Muscle of back (tissue), 13 donors: ENCODE results near the gene SPG11. TPM values are rescaled to one million over a fixed set of nuclear protein-coding genes. Genes with fewer than 3 reads are reported as not detected.
A peak's percentile ranks its signal among the peaks of the same experiment; 100 is the strongest.
"Not testable (repeated sequence)": the region's sequence is repeated elsewhere in the genome, so short reads cannot be mapped to it uniquely, and the experiment has no call there.

ENCODE experiments used
- DNase-seq, 3 donors: peaks; one replicate each; pipeline versions ENCODE4 v3.0.0 to v3.0.0-alpha.2; 2013
- long read RNA-seq, 9 donors: transcript quantifications; one replicate each; lab custom pipeline, GENCODE V29; 2026
- polyA plus RNA-seq, 10 donors: library from polyadenylated mRNA; unstranded; fragments of 120-200 nt; gene quantifications; one replicate each; pipeline ENCODE4 v1.2.1, GENCODE V29; 2013; ENCODE audit not compliant: insufficient read length in 10 of 10

Gene SPG11, protein sequence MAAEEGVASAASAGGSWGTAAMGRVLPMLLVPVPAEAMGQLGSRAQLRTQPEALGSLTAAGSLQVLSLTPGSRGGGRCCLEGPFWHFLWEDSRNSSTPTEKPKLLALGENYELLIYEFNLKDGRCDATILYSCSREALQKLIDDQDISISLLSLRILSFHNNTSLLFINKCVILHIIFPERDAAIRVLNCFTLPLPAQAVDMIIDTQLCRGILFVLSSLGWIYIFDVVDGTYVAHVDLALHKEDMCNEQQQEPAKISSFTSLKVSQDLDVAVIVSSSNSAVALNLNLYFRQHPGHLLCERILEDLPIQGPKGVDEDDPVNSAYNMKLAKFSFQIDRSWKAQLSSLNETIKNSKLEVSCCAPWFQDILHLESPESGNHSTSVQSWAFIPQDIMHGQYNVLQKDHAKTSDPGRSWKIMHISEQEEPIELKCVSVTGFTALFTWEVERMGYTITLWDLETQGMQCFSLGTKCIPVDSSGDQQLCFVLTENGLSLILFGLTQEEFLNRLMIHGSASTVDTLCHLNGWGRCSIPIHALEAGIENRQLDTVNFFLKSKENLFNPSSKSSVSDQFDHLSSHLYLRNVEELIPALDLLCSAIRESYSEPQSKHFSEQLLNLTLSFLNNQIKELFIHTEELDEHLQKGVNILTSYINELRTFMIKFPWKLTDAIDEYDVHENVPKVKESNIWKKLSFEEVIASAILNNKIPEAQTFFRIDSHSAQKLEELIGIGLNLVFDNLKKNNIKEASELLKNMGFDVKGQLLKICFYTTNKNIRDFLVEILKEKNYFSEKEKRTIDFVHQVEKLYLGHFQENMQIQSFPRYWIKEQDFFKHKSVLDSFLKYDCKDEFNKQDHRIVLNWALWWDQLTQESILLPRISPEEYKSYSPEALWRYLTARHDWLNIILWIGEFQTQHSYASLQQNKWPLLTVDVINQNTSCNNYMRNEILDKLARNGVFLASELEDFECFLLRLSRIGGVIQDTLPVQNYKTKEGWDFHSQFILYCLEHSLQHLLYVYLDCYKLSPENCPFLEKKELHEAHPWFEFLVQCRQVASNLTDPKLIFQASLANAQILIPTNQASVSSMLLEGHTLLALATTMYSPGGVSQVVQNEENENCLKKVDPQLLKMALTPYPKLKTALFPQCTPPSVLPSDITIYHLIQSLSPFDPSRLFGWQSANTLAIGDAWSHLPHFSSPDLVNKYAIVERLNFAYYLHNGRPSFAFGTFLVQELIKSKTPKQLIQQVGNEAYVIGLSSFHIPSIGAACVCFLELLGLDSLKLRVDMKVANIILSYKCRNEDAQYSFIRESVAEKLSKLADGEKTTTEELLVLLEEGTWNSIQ (N-terminal part only)
- polyA plus RNA-seq = 10 to 100 TPM; 32.4 to 56.5 (median 38.3) TPM
- long read RNA-seq, donor 1, partial matches to known transcripts = 13 of 13 reads
- long read RNA-seq, donor 1, other reads (novel, unspliced or antisense) = 0 of 13 reads
- long read RNA-seq, donor 2 = 0 reads
- long read RNA-seq, donor 3 = 0 reads
- long read RNA-seq, donor 4 = 0 reads
- long read RNA-seq, donor 5 = 0 reads
- long read RNA-seq, donor 6, partial matches to known transcripts = 1,001 of 1,023 reads
- long read RNA-seq, donor 6, other reads (novel, unspliced or antisense) = 21 of 1,023 reads
- long read RNA-seq, donor 7 = 0 reads
- long read RNA-seq, donor 8, partial matches to known transcripts = 0 of 1 reads
- long read RNA-seq, donor 8, other reads (novel, unspliced or antisense) = 0 of 1 reads
- long read RNA-seq, donor 9 = 0 reads

DNA sequence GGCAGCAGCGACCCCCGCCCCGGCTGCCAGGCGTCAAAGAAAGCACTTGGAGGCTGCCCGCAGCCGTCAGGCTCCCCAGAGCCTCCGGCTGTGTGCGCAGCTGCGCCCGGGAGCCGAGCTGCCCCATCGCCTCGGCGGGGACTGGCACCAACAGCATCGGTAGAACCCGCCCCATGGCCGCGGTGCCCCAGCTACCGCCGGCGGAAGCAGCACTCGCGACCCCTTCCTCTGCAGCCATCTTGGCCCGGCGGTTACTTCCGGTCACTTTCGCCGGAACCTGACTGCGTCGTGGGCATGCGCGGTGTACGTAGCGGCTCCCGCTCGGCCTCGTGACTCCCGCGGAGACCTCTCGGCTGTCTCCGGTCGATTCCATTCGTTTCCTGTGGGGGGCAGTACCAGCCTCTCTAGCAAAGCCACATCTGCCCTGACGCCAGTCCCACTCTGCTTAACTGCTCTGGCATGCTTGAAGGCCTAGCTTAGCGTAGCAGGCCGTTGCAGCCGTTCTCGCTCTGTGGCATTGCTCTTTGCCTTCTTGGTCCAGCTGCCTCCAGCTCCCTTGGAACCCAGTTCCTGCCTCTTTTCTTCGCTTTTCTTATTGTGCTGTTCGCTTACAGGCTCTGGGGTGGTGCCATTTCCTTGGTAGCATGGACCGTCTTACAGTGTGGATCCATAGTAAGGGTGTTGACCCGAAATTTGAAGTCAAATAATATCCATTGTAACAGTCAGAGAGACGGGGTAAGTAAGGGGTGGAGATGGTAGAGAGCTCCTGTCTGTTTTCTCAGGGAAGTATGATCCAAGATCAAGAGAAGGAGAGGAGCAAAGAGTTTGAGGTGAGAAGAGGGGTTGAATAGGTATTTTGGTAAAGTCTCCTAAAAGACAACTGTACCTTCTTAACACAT, at the start of gene SPG11:
TSS of gene SPG11 (minus strand) at position 253 of the 899 bp plus-strand sequence. CDS start at position 238, 15 bp downstream.
- DNase-seq = peak; percentile 97 to 98 (median 97)

DNA sequence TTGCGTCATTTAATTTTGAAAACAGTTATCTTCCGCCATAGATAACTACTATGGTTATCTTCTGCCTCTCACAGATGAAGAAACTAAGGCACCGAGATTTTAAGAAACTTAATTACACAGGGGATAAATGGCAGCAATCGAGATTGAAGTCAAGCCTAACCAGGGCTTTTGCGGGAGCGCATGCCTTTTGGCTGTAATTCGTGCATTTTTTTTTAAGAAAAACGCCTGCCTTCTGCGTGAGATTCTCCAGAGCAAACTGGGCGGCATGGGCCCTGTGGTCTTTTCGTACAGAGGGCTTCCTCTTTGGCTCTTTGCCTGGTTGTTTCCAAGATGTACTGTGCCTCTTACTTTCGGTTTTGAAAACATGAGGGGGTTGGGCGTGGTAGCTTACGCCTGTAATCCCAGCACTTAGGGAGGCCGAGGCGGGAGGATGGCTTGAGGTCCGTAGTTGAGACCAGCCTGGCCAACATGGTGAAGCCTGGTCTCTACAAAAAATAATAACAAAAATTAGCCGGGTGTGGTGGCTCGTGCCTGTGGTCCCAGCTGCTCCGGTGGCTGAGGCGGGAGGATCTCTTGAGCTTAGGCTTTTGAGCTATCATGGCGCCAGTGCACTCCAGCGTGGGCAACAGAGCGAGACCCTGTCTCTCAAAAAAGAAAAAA, 49.0 kb upstream of the SPG11 start:
- peak; percentile 74 to 89 (median 83) for DNase-seq

DNA sequence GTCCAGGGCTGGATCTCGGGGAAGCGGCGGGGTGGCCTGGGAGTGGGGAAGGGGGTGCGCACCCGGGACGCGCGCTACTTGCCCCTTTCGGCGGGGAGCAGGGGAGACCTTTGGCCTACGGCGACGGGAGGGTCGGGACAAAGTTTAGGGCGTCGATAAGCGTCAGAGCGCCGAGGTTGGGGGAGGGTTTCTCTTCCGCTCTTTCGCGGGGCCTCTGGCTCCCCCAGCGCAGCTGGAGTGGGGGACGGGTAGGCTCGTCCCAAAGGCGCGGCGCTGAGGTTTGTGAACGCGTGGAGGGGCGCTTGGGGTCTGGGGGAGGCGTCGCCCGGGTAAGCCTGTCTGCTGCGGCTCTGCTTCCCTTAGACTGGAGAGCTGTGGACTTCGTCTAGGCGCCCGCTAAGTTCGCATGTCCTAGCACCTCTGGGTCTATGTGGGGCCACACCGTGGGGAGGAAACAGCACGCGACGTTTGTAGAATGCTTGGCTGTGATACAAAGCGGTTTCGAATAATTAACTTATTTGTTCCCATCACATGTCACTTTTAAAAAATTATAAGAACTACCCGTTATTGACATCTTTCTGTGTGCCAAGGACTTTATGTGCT, 48.4 kb upstream of the SPG11 start:
- DNase-seq = peak; percentile 48 to 92 (median 77)

DNA sequence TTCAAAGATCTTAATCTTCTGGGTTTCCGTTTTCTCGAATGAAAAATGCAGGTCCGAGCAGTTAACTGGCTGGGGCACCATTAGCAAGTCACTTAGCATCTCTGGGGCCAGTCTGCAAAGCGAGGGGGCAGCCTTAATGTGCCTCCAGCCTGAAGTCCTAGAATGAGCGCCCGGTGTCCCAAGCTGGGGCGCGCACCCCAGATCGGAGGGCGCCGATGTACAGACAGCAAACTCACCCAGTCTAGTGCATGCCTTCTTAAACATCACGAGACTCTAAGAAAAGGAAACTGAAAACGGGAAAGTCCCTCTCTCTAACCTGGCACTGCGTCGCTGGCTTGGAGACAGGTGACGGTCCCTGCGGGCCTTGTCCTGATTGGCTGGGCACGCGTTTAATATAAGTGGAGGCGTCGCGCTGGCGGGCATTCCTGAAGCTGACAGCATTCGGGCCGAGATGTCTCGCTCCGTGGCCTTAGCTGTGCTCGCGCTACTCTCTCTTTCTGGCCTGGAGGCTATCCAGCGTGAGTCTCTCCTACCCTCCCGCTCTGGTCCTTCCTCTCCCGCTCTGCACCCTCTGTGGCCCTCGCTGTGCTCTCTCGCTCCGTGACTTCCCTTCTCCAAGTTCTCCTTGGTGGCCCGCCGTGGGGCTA, 47.8 kb upstream of the SPG11 start, which contains the start of the genes B2M and PATL2:
TSS of gene B2M (plus strand) at position 422 of the 647 bp plus-strand sequence. CDS start at position 452, 30 bp downstream.
TSS of gene PATL2 (minus strand) at position 228 of the 647 bp plus-strand sequence. CDS start 34,833 bp downstream, outside the sequence.
- DNase-seq = peak; percentile 95 to 98 (median 95)

DNA sequence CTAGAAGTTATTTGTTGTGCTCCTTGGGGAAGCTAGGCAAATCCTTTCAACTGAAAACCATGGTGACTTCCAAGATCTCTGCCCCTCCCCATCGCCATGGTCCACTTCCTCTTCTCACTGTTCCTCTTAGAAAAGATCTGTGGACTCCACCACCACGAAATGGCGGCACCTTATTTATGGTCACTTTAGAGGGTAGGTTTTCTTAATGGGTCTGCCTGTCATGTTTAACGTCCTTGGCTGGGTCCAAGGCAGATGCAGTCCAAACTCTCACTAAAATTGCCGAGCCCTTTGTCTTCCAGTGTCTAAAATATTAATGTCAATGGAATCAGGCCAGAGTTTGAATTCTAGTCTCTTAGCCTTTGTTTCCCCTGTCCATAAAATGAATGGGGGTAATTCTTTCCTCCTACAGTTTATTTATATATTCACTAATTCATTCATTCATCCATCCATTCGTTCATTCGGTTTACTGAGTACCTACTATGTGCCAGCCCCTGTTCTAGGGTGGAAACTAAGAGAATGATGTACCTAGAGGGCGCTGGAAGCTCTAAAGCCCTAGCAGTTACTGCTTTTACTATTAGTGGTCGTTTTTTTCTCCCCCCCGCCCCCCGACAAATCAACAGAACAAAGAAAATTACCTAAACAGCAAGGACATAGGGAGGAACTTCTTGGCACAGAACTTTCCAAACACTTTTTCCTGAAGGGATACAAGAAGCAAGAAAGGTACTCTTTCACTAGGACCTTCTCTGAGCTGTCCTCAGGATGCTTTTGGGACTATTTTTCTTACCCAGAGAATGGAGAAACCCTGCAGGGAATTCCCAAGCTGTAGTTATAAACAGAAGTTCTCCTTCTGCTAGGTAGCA, 47.0 kb upstream of the SPG11 start:
- peak in 2 of 3 donors; percentile 46 to 51 for DNase-seq

DNA sequence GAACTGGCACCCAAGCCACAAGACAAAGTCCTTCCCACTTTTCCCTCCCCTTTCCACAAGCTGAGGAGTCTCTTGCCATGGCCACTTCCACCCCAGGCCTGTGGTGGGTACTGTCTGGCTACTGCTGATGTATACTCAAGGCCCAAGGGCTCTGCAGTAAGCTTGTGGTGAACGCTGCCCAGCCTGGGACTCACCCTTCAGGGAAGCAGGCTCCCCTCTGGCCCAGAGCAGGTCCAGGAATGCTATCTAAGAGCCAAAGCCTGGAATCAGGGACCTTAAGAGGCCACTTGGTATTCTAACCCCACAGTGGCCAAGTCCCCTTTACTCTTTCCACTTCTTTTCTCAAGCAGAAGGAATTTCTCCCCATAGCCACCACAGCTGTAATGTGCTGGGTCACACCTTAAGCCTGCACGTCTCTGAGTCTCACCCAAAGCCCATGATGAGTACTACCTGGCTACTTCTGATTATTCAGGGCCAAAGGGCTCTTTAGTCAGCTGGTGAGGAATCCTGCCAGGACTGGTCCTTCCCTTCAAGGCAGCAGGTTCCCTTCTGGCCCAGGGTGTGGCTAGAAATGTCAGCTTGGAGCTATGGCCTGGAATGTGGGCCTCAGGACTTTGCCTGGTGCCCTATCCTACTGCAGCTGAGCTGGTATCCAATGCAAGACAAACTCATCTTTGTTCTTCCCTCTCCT, 43.6 kb upstream of the SPG11 start:
- DNase-seq = no peak

DNA sequence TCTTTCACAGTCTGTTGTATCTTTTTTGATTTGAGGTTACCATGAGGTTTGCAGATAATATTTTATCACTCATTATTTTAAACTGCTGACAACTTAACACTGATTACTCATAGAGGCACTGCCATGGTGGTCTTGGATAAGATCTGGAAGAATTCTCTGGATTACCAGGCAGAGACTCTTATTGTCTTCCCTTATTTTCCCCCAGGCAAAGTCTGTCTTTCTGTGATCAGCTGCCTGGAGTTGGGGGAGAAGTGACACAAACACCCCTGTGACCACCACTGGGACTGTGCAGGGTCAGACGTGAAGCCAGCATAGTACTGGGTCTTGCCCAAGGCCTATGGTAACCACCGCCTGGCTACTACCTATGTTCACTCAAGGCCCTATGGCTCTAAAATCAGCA, 42.9 kb upstream of the SPG11 start:
- no peak for DNase-seq

DNA sequence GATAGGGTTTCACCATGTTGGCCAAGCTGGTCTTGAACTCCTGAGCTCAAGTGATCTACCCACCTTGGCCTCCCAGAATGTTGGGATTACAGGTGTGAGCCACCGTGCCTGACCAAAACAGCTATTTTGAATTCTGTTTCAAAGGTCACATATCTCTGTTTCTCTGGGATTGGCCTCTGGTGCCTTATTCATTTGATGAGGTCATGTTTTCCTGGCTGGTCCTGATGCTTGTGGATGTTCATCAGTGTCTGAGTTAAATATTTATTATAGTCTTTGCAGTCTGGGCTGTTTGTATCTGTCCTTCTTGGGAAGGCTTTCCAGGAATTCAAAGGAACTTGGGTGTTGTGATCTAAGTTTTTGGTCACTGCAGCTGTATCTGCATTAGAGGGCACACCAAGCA, 42.5 kb upstream of the SPG11 start:
- no peak for DNase-seq

DNA sequence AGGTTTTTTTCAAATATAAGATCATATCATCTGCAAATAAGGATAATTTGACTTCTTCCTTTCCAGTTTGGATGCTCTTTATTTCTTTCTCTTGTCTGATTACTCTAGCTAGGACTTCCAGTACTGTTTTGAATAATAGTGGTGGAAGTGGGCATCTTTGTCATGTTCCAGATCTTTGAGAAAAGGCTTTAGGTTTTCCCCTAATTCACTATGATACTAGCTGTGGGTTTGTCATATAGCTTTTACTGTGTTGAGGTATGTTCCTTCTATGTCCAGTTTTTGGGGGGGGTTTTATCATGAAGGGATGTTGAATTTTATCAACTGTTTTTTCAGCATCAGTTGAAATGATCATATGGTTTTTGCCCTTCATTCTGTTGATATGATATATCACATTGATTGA, 37.2 kb upstream of the SPG11 start:
- DNase-seq = not testable (repeated sequence)

DNA sequence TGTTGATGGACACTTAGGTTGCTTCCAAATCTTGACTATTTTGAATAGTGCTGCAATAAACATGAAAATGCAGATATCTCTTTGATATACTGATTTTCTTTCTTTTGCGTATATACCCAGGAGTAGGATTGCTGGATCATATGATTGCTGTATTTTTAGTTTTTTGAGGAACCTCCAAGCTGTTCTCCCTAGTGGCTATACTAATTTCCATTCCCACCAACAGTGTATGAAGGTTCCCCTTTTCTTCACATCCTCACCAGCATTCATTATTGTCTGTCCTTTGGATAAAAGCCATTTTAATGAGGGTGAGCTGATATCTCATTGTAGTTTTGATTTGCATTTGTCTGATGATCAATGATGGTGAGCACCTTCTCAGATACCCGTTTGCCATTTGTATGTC, 35.2 kb upstream of the SPG11 start:
- no peak for DNase-seq

DNA sequence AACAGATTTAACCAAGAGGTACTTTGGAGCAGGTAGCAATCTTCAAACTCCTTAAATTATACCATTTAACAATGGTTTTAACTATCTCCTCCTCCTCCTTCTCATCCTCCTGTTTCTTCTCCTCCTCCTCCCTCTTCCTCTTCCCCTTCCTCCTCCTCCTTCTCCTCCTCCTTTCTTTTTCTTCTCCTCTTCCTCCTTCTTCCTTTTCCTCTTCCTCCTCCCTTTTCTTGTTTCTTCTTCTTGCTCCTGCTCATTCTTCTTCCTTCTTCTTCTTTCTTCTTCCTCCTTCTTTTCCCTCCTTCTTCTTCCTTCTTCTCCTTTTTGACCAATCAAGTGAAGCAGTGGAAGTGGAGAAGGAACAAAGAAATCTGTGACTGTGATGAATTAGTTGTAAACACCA, 33.6 kb upstream of the SPG11 start:
- DNase-seq = no peak

DNA sequence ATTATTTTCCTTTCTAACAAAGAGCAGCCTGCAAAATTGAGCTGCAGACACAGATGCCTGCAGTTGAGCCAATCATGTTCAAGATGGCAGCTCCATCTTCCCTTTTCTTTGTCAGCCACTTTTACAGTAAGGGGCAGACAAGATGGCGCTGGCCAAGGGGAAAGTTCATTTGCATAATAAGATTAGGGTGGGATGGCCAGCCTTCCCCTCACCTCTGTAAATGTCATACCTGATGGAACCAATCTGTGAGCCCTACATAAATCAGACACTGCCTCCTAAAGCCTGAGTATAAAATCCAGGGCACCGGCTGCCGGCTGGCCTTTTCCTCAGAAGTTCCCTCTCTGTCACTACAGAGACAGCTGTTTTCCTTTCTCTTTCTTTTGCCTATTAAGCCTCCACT, 31.8 kb upstream of the SPG11 start:
- no peak for DNase-seq

DNA sequence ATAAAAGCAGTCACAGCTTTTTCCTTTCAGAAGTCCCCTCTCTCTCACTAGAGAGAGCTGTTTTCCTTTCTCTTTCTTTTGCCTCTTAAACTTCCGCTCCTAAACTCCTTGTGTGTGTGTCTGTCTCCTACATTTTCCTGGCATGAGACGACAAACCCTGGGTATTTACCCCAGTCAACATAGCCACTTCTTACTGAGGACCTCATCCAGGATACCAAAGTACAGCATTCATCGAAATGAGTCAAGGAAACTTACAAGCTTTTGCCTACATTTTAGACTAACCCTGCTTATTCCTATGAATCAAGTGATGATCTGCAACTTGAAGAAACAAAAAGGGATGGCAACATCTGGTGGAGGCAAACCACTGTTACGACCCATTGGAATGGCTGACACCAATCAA, 31.0 kb upstream of the SPG11 start:
- no peak for DNase-seq

DNA sequence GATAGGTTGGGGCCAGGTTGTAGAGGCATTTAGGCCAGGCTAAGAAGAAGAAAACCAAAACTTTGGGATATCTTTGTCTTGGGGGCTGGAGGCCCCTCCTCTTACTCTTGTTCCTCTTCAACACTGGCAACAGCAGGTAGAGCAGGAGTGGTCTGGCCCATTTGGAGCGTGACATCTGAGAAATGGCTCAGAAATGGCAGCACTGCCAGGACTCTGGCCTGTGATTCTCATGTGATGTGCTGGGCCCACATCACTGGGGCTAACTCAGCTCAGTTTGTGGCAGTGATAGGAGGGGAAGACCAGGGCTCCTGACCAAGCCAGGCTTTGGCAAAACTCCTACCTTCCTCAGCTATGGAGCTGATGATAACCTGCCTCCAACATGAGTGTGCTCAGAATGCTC, 29.2 kb upstream of the SPG11 start:
- no peak for DNase-seq

DNA sequence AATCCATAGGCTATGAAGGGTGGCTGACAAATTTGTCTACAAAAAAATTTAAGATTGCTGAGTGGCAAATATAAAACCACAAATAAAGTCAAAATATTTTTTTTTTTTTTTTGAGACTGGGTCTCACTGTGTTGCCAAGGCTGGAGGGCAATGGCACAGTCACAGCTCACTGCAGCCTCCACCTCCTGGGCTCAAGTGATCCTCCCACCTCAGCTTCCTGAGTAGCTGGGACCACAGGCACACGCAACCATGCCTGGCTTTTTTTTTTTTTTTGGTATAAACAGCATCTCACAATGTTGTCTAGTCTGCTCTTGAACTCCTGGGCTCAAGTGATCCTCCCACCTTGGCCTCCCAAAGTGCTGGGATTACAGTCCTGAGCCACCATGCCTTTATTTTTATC, 26.8 kb upstream of the SPG11 start:
- DNase-seq = not testable (repeated sequence)

DNA sequence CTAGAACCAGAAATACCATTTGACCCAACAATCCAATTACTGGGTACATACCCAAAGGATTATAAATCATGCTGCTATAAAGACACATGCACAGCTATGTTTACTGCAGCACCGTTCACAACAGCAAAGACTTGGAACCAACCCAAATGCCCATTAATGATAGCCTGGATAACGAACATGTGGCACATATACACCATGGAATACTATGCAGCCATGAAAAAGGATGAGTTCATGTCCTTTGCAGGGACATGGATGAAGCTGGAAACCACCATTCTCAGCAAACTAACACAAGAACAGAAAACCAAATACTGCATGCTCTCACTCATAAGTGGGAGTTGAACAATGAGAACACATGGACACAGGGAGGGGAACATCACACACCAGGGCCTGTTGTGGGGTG, 25.9 kb upstream of the SPG11 start:
- DNase-seq = not testable (repeated sequence)
